ENCODE data around the gene RNF212.
A peak's percentile ranks its signal among the peaks of the same experiment; 100 is the strongest.
"Not testable (repeated sequence)": the region's sequence is repeated elsewhere in the genome, so short reads cannot be mapped to it uniquely, and the experiment has no call there.

The RNF212 gene

DNA sequence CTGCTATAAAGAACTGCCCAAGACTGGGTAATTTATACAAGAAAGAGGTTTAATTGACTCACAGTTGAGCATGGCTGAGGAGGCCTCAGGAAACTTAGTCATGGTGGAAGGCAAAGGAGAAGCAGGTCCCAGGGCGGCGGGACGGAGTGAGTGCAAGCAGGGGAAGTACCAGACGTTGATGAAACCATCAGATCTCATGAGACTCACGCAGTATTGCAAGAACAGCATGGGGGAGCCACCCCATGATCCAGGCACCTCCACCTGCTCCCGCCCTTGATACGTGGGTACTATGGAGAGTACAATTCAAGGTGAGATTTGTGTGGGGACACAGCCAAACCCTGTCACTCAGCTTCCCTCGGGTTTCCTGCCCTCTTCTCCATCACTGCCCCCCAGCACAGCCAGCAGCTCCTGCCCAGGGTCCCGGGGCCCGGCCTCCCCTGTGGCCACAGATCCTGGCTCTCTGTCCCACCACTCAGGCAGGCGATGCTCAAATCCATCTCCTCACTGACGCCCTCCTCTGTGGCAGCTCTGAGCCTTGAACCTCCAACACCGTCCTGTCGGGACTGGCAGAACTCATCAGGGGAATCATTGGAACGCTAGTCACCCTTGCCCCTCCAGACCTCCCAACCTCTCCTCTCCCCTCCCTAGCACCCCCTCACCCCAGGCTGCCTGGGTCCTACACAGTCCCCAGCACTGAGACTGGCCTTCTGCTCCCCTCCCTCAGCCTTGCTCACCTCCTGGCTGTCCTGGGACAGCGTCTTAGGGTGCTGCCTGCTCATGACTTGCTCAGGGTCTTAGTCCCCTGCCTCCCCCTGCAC is 64.4 kb downstream of the RNF212 start:
- DNase-seq (ENCODE audit: low spot score) = no peak

DNA sequence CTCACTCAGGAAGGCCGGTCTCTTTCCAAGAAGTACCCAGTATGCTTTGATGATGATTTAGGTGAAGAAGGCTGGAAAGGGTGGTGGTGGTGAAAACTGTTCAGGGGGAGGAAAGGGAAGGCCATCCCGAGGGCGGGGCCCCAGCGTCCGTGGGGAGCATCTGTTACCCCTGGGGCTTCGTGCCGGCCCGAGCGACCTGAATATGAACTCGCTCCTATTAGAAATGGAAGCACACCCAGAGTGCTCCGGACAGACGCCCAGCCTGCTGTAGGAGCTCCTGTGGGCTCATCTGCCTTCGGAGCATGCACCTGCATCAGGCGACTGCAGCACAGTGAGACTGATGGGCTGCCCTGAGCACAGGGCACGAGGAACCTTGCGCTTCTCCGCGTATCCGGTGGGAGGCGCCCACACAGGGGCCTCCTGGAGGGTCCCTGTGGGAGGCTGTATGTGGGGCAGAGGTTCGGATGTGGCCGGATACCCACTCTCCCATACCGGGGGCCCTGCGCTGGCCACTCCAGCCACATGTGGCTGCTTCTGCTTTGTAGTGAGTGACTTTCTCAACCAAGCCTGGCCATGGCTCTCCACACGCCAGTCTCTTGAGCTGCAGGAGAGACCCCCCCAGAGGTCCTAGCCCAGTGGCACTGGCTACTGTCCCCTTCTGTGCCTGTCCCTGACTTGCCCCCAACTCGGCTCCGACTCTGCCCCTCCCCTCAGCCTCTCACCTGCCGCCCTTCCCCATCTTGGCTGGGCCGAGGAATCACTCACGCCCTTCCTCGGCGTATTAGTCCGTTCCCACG is 65.2 kb downstream of the RNF212 start:
- no peak for DNase-seq (ENCODE audit: low spot score)

DNA sequence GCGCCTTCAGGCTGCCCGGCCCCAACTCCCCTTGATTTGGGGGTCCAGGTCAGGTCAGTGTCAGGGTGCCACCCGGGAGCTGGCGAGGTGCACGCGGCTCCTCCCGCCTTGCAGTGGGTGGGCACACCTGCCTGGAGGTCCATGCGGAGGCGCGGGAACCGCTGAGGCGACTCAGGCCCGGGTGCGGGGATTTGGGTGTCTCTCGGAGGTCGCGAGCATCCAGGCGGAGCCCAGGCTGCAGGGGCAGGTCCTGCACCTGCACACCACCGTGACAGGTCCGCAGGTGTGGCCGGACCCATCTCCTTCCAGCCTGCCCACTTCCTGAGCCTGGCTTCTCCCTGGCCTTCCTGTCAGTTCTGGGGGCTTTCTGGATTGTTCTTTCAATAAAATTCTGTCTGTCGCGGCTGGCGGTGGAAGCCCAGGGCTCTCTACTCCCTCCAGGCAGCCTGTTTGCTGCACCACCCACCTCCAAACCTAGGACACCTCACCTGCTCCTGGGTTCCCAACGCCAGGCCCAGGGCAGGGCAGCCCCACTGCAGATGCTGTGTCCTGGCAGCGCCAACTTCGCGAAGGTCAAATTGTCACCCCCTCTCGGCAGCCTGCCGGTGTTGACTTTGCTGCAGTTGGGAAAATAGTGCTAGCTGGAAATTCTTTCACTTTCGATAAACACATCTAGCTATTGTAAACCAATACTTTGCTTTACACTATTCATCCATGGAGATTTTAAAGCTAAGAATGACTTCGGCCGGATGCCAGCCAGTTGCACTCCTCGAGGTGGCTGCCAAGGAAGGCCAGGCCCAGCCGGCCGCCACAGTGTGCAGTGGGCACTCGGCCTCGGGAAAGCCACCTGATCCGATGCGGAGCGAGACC is 66.0 kb downstream of the RNF212 start:
- no peak for DNase-seq (ENCODE audit: low spot score)

DNA sequence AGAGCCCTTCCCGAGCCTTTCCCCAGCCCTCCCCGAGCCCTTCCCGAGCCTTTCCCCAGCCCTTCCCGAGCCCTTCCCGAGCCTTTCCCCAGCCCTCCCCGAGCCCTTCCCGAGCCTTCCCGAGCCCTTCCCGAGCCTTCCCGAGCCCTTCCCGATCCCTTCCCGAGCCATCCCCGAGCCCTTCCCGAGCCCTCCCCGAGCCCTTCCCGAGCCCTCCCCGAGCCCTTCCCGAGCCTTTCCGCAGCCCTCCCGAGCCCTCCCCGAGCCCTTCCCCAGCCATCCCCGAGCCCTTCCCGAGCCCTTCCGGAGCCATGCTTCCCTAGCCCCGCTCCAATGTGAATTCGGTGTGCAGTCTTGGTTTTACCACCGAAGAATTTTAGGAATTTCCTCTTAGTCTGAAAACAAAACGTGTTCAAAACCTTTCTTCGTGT is 66.8 kb downstream of the RNF212 start:
- not testable (repeated sequence) for DNase-seq (ENCODE audit: low spot score)

DNA sequence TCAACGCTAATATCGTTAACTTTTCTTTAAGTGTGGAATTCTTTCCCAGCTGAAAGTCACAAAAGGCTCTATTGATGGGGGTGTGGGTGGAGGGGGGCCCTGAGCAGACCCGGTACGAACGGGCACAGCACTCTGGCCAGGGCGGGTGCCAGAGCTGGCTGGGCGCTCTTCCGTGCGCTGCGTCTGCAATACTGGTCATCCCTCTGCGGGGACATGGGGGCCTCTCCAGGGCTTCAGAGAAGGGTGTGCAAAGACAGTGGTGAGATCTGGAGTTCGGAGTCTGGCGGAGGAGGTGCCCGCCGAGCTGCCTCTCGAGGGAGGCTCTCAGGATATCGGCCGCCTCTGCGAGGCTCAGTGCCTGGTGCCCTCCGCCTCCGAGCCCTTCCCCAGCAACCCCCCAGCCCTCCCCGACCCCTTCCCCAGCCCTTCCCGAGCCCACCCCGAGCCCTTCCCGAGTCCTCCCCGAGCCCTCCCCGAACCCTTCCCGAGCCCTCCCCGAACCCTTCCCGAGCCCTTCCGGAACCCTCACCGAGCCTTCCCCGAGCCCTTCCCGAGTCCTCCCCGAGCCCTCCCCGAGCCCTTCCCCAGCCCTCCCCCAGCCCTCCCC is 67.7 kb downstream of the RNF212 start:
- DNase-seq (ENCODE audit: low spot score) = no peak

DNA sequence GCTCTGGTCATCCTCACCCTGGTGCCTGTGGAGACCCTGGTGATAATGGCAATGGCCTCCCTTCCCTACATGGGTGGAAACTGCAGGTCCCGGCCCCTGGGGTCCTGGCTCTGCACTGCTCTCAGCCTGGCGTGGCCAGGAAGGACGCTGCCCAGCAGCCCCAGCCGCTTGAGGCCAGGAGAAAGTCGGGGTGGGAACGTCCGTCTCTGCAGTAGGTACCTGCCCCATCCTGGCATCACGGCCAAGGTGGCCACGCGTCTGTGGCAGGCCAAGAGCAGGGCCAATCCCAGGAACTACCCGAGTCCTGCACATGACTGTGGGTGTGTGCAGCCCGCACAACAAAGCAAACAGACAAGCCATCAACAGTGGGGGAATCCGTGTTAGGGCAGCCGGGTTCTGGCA is 68.2 kb downstream of the RNF212 start:
- DNase-seq (ENCODE audit: low spot score) = peak; percentile 73

DNA sequence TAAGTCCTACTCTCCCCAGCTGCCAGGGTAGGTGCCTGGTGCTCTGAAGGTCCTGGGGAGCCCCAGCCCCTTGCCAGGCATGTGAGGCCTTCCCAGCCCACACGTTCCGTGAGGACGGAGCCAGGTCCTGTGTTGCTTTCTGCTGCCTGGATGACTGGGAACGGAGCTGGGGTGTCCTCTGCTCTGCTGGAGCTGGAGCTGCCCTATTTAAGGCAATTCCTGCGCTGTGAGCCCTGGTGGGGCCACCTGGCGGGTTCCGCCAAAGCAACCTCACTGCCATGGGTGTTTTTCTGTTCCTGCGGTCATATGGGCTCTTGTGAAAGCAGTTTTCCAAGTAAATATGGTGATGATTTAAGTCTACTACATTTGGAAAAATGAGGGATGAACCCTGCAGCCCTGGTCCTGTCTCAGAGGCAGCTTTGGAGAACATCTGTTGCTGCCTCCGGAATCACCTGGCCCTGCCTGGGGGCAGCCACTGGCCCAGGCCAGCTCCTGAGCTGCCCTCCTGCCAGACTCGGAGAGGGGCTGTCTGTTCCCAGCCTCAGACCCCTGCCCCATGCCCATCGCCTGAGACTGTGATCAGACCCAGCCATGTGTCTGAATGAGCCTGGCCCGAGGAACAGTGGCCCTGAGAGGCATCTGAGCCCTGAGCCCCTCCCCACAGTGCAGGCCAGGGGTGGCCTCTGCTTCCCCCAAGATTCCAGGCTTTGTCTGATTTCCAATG is 68.7 kb downstream of the RNF212 start:
- no peak for DNase-seq (ENCODE audit: low spot score)

DNA sequence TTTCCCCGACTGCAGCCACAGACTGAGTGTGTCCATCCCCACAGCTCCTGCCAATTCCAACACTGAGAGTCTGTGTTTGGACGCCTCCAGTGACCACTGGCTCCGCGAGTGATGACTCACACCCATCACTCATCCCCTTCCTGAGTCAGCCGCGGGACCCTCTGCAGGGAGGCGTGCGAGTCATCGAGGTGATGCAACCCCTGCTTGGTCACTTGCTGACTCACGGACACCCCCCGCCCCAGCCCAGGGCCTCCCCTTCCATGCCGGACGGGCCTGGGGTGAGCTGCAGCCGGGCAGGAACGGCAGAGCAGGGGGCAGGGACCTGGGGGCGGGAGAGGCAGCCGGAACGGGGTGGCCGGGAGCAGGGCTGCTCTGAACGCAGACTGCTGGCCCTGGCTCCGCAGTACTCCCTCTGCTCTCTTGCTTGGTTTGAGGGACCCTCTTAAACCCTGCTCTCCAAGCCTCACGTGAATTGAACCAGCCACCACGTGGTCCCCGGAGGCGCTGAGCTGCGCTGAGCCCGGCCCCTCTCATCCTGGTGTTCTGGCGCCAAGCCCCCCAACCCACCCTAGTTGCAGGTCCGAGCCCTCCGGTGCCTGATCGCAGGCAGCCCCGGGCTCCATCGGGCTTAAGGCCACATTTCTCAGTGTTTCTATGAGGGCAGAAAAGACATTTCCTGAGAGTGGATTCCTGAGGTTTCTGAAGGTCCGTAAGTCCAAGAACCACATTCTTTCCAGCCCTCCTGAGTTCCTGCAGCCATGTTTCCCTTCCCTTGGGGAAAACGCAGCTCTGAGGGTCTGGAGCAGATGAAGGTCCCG is 69.5 kb downstream of the RNF212 start:
- DNase-seq (ENCODE audit: low spot score) = peak; percentile 96

DNA sequence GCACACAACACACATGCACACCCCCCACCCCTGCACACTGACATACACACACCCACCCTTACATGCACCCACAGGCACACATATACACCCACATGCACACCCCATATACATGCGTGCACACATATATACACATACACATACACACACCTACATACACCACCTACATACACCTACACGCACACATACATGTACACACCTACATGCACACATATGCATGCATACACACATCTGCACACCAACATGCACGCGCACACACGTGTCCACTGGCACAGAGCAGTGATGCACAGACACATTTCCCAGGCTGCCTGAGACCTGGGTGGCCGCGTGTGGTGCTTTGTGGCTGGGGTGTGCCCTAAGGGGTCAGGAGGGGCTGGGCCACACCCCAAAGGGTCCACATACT is 70.2 kb downstream of the RNF212 start:
- no peak for DNase-seq (ENCODE audit: low spot score)

DNA sequence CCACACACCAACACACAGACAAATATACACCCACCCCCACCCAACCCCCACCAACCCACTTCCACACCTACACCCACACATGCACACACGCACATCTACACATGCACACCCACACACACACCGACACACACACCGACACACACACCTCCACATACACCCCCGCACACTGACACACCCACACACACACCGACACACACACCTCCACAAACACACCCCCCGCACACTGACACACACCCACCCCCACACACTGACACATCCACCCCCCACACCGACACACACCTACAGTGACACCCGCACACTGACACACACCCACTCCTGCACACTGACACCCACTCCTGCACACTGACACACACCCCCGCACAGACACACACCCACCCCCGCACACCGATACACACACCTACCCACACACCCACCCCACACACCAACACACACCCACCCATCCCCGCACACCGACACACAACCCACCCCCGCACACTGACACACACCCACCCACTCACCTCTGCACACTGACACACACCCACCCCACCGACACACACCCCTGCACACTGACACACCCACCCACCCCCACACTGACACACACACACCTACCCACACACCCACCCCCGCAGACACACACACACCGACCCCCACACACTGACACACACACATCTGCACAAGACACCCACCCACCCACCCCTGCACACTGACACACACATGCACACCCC is 70.9 kb downstream of the RNF212 start:
- no peak for DNase-seq (ENCODE audit: low spot score)

DNA sequence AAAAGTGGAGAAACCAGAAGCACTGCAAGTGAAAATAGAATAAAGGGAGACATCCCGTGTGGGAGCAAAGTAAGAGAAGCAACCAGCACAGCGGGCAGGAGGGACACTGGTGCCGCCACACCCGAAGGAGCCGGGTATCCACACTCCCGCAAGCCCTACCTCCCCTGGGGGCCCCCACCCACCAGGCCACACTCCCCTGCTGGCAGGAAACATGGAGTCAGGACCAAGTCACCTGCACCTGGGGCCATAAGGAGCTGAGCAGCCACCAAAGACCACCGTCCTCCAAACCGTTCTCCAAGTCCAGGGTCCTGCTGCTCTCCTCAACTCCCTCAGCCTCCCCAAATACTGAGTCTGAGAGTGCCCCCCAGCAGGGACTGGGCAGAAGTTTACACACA is 71.4 kb downstream of the RNF212 start:
- DNase-seq (ENCODE audit: low spot score) = no peak

DNA sequence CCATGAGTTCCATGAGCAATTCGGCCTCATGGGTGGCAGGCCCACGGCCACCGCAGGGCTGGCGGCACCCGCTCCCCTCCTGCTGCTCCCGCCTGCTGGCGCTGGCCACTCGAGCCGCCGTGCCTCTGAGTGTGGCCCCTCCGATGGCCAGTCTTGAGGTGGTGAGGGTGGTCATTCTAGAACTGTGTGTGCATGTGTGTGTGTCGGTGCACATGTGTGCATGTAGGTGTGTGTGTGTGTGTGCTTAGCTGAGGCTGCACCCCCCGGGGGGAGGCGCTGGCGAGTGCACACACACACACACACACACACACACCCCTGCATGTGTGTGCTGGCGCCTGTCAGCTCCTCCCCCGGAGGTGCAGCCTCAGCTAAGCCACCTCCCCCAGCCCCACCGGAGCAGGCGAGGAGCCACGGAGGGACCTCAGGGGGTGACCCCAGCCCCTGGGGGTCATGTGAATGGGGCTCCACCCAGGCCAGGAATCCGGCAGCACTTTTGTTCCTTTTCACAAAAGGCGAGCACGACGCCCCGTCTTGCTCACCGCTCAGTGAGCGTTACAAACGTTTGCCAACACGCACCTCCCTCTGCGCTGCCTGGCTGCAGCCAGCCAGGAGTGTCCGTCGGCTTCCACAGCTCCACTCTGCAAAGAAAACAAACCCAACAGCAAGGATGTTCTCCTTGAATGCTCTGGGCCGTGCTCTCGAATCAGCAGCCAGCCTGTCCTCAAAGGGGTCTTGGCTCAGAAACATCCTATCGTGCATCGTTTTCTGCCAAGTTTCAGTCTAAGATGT is 72.0 kb downstream of the RNF212 start:
- DNase-seq (ENCODE audit: low spot score) = no peak

DNA sequence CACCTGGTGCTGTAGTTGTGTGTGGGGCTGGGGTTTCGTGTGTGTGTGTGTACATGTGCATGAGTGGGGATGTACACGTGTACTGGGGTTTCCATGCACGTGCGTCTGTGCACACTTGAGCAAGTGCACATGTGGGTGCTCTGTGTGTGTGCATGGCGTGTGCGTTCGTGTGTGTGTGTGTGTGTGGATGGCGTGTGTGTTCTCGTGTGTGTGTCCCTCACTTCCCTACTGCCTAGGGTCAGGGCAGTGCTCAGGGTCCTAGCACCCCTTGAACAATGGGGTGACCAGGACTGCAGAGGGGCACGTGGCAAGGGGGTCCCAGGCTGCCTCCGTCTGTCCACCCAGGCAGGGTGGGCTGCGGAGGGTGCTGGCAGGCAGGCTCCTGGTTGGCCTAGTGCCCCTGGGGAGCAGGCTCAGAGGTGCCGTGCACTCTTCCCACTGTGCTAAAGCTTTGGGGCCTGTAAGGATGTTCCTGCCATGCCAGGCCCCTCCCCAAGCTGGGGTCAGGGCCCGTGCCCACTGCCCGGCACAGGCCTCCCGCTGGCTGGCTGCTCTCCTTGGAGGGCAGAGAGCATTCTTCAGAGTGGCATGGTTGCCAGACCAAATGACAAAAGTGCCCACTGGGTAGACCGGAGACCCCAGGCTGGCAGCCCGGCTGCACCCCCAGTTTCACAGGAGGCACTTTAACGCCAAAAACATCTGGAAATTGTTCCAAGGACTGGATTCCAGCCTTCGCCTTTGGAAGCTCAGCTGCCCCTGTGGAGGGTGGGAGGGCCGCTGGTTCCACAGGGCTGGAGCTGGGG is 72.8 kb downstream of the RNF212 start:
- no peak for DNase-seq (ENCODE audit: low spot score)

DNA sequence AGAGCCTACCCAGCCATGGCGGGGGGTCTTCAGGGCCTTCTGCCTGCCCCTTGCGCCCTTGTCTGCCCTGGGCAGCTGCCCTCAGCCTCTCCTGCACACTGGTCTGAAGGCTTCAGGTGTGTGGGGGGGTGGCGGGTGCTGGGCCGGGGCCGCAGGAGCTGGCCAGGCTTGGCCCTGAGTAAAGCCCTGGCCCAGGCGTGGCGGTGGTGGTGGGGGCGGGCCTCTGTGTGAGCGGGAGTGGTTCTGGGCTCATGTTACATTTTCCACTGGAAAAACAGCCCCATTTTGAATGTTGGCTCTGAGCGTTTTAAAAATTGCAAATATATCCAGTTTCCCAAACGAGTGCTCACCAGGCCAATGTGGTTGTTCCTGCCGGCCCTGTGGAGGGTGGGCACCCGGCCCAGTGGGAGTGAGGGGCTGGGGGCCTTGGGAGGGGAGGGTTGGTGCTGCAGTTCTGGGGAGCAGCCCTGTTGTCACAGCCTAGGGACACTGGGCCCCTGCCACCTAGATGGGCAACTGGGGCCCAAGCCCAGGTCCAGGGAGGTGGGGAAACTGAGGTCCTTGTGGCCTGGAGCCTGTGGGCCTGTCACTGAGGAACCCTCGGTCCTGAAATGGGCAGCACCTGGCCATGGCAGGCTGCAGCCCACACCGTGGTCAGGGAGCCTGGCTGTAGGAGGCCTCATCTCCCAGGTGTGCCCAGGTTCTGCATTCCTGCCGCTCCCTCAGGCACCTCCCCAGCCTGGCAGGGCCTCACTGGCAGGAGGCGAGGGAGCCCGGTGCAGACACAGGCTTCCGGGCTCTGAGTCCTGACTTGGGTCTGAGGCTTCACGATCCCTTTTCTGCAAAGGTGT is 73.6 kb downstream of the RNF212 start:
- DNase-seq (ENCODE audit: low spot score) = peak; percentile 77

DNA sequence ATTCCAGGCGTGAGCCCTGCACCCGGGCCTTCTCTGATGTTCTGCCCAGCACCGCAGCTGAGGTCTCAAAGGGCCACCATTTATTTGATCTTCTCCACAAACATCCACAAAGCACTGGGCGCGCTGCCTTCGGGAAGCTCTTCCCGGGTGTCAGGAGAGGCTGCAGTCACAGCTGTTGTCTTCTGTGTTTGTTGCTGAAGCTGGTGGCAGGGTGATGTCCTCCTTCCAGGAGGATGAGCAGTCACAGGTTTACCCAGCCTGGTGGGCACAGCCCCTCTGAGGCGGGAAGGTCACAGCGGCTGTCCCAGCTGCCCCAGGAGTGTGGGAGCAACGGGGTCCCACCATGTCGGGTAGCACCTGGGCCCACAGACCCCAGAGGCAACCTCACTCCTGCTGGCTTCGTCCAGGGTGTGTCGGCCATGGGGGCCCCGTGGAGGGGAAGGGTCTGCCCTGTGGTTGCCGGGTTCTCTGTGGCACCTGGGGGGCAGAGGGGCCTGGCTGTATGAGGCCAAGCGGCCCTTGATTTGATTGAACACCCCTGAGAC is 74.3 kb downstream of the RNF212 start:
- peak; percentile 53 for DNase-seq (ENCODE audit: low spot score)

DNA sequence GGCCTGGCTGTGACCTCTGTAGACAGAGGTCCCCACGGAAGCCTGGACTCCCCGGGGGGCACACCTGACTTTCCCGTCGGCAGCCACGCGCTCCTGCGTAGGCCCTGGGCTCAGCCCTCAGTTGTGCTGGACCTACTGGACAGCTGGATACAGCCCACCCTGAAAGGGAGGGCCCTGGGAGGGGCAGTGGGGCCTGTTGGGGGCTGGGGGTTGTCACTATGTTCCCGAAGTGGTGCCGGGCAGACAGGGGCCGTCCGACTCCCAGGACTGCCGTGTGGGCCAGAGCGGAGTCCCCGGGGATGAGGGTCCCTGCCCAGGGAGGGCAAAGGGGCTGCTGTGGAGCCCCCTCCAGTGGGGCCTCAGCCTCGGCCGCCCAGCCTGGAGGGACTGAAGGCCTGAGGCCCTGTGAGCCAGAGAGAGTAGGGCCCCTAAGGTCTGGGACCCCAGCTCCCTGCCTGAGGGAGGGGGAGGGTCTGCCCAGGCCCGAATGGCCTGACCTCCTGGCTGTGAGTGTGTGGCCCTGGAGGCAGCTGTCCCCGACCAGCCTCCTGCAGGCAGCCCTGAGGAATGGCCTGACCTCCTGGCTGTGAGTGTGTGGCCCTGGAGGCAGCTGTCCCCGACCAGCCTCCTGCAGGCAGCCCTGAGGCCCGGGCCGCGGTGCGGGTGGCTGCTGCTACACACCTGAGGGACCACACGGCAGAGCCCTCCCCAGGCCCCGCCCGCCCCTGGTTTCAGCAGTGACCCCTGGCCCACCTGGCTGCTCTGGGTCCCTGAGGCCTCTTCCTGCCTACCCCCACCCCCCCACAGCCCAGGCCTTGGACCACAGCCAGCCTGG is 76.2 kb downstream of the RNF212 start:
- DNase-seq (ENCODE audit: low spot score) = no peak

Data from SW480 (cell line).